ENCODE measurements around the gene PLA2G12A. TPM values are rescaled to one million over a fixed set of nuclear protein-coding genes. Genes with fewer than 3 reads are reported as not detected.

Gene PLA2G12A
- total RNA-seq, 1 experiment from 2014 or later: 37.9 TPM

- RAD21 ChIA-PET (ENCODE audit: low non-redundant PET in 1 of 2, low total read pairs in 2 of 2, uncharacterized antibody in 2 of 2, unreplicated experiment in 2 of 2): no interaction called here
- ATAC-seq: no peak
- POLR2A ChIA-PET: no interaction called here
Measured at GRCh38 chr4:109752525-109752924, 22.7 kb upstream of the PLA2G12A start.

More at GRCh38 chr4:109752525-109752924, 22.7 kb upstream of the PLA2G12A start:
- no peaks in the 10 kb centered on the region for H3K9me3 ChIP-seq (ENCODE audit: control insufficient read depth in 1 of 2, insufficient read depth in 1 of 2, low read depth in 1 of 2, low read length in 2 of 2)
- no TSS peak for BruUV-seq (replicated peaks)
- no peak overlapping the region for H3K27ac ChIP-seq (ENCODE audit: low read depth, low read length)
- H3K36me3 ChIP-seq (ENCODE audit: control insufficient read depth in 1 of 2, insufficient read depth in 2 of 2, low read length in 2 of 2): no peaks in the 10 kb centered on the region
- H4K20me1 ChIP-seq (ENCODE audit: insufficient read depth): no peaks in the 10 kb centered on the region; the same call in 1 of the 2 replicates
- no peaks in the 10 kb centered on the region for H3K9me2 ChIP-seq (ENCODE audit: insufficient read depth)
- no peak for TF ChIP-seq EZH2 (IDR thresholded peaks at IDR 0.05)
- TF ChIP-seq FOSL1 (IDR thresholded peaks at IDR 0.05; ENCODE audit: low read depth): no peak
- no peak for TF ChIP-seq SRF (IDR thresholded peaks at IDR 0.05; ENCODE audit: low read depth)
- TF ChIP-seq CBX3 (IDR thresholded peaks at IDR 0.05; ENCODE audit: low read depth): no peak
- no peak for TF ChIP-seq EZH2phosphoT487 (IDR thresholded peaks at IDR 0.05; ENCODE audit: borderline replicate concordance)
- no peak for TF ChIP-seq YY1 (IDR thresholded peaks at IDR 0.05; ENCODE audit: extremely low read depth, insufficient replicate concordance, low read depth, low read length)
- no peak for TF ChIP-seq TCF7L2 (IDR thresholded peaks at IDR 0.05; ENCODE audit: borderline replicate concordance, extremely low read depth, insufficient read depth, insufficient read length)
- TF ChIP-seq ZBTB33 (IDR thresholded peaks at IDR 0.05; ENCODE audit: extremely low read depth, insufficient replicate concordance, low read length): no peak
- no peak for TF ChIP-seq POLR2A (IDR thresholded peaks at IDR 0.05; ENCODE audit: borderline replicate concordance, extremely low read depth, insufficient read depth, insufficient read length)
- no peak for TF ChIP-seq ELF1 (IDR thresholded peaks at IDR 0.05; ENCODE audit: borderline replicate concordance, low read depth)
- TF ChIP-seq ATF3 (IDR thresholded peaks at IDR 0.05): no peak
- no peak for TF ChIP-seq REST (IDR thresholded peaks at IDR 0.05; ENCODE audit: low read depth)
- TF ChIP-seq RAD21 (IDR thresholded peaks at IDR 0.05; ENCODE audit: low read depth): no peak
- TF ChIP-seq SP1 (IDR thresholded peaks at IDR 0.05; ENCODE audit: low read depth): no peak
- TF ChIP-seq ZFX (IDR thresholded peaks at IDR 0.05): no peak
- CTCF ChIA-PET: no interaction called here
- H3K4me1 ChIP-seq (ENCODE audit: control insufficient read depth in 1 of 2, insufficient read depth in 2 of 2, low read length in 2 of 2): no peaks in the 10 kb centered on the region
- H3K4me3 ChIP-seq (replicated peaks in 1 of 2; ENCODE audit: low read depth in 1 of 2, low read length in 2 of 2): no peak overlapping the region
- H3K4me2 ChIP-seq (ENCODE audit: low read length): no peak overlapping the region
- peak overlapping the region; percentile 86 for H2AFZ ChIP-seq (ENCODE audit: low read depth, low read length, poor library complexity, severe bottlenecking)
- intact Hi-C loops (cut with micrococcal nuclease): no loop called here
- no peaks in the 10 kb centered on the region for H3K27me3 ChIP-seq (ENCODE audit: insufficient read depth, low read length)
- H3K79me2 ChIP-seq (ENCODE audit: insufficient read depth, low read length): no peaks in the 10 kb centered on the region
- no peak for DNase-seq (ENCODE audit: low read depth, low spot score)
- H3K9ac ChIP-seq (ENCODE audit: low read length): no peak overlapping the region

Measured in HCT116 (cell line).